Peyer's patch (tissue), 4 donors: ENCODE results near the gene APOL2. TPM values are rescaled to one million over a fixed set of nuclear protein-coding genes. Genes with fewer than 3 reads are reported as not detected.
"Not testable (repeated sequence)": the region's sequence is repeated elsewhere in the genome, so short reads cannot be mapped to it uniquely, and the experiment has no call there.

ENCODE experiments used
- DNase-seq, 3 donors: peaks; one replicate each; pipeline ENCODE4 v3.0.0-alpha.2; 2017 to 2019
- H3K27ac ChIP-seq, 4 donors: fragments of 200-600 bp; sonication (generic); one replicate each; pipeline ENCODE4 v1.5.1; 2016 to 2019
- H3K27me3 ChIP-seq, 2 donors: fragments of 200-600 bp; sonication (generic); one replicate each; pipeline ENCODE4 v1.5.1; 2019
- H3K36me3 ChIP-seq, 3 donors: fragments of 200-600 bp; sonication (generic); one replicate each; pipeline ENCODE4 v1.5.1; 2016 to 2019
- H3K4me1 ChIP-seq, 4 donors: fragments of 200-600 bp; sonication (generic); one replicate each; pipeline ENCODE4 v1.5.1; 2016 to 2019
- H3K4me3 ChIP-seq, 4 donors: fragments of 200-600 bp; sonication (generic); 1 replicate in 3 of 4; 2 replicates in 1 of 4; pipeline ENCODE4 v1.5.1; 2016 to 2019; ENCODE audit warnings: mild to moderate bottlenecking in 1 of 4
- H3K9me3 ChIP-seq, 4 donors: fragments of 200-600 bp; sonication (generic); one replicate each; pipeline ENCODE4 v1.5.1; 2016 to 2019; ENCODE audit warnings: mild to moderate bottlenecking in 1 of 4
- POLR2A ChIP-seq, 2 donors: fragments of 450-650 bp; IDR thresholded peaks; one replicate each; pipeline ENCODE4 v1.5.1; 2017; ENCODE audit warnings: antibody characterized with exemption in 2 of 2, mild to moderate bottlenecking in 2 of 2, moderate library complexity in 2 of 2
- total RNA-seq, 4 donors: library from RNA; depleted of rRNA; stranded (reverse); fragments of >200 nt; gene quantifications; one replicate each; pipeline ENCODE4 v1.1.0, GENCODE V29; 2016
- TF ChIP-seq, protein P1 (sequence below), 6 experiments: fragments of 450-650 bp in 4 of 6; fragments of 200-600 bp in 2 of 6; sonication (generic) in 1 of 6; IDR thresholded peaks; one replicate each; pipeline ENCODE4 v1.5.1; 2017 to 2019; ENCODE audit warnings: antibody characterized with exemption in 6 of 6, mild to moderate bottlenecking in 3 of 6, moderate library complexity in 1 of 6

APOL2 gene
- total RNA-seq, 4 donors from 2014 or later: 48.7 to 55.2 (median 52.3) TPM

- DNase-seq: peak in 1 of 3 donors; percentile 71
- no peak overlapping the region for H3K4me3 ChIP-seq
These were observed 19.6 kb upstream of the APOL2 start for GRCh38 chr22:36258701-36259614.

DNA sequence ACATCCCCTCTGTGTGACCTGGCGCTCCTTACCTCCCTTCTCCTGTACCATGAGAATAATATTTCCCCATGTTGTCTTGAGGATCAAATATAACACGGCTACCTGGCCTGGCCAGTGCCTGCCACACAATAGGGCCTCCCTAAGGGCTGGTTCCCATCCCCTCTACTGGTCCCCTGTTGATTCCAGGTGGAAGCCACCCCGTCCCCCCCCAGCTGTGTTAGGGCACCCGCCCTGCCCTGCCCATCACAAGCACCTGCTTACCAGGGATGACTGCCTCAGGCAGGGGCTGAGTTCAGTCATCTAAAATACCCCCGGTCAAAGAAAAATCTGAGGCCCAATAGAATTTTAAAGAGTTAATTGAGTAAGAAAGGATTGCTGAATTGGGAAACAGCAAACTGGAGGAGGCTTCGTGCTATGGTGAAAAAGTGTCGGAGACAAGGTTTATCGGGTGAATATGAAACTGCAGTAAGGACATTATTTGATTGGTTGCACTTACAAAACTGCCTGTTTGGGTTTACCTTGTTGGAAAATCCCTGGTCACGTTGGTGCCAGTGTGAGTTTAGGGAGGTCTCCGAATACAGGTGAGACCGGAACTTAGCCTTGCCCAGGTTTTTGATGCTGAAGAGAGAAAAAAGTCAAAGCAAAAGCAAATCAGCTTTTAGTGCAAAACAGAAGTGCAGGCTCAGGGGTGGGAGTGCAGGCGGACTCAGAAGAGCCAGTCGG, 18.8 kb upstream of the APOL2 start:
- peak in 1 of 3 donors; percentile 36 for DNase-seq
- TF ChIP-seq, protein P1, sequence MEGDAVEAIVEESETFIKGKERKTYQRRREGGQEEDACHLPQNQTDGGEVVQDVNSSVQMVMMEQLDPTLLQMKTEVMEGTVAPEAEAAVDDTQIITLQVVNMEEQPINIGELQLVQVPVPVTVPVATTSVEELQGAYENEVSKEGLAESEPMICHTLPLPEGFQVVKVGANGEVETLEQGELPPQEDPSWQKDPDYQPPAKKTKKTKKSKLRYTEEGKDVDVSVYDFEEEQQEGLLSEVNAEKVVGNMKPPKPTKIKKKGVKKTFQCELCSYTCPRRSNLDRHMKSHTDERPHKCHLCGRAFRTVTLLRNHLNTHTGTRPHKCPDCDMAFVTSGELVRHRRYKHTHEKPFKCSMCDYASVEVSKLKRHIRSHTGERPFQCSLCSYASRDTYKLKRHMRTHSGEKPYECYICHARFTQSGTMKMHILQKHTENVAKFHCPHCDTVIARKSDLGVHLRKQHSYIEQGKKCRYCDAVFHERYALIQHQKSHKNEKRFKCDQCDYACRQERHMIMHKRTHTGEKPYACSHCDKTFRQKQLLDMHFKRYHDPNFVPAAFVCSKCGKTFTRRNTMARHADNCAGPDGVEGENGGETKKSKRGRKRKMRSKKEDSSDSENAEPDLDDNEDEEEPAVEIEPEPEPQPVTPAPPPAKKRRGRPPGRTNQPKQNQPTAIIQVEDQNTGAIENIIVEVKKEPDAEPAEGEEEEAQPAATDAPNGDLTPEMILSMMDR (IDR thresholded peaks at IDR 0.05): no peak
- no peak for TF ChIP-seq POLR2A (IDR thresholded peaks at IDR 0.05)
- no peaks in the 10 kb centered on the region for H3K9me3 ChIP-seq
- peaks cover 0 to 38% (median 16%) of the 10 kb centered on the region in 4 donors for H3K4me1 ChIP-seq
- H3K27me3 ChIP-seq: no peaks in the 10 kb centered on the region
- no peak overlapping the region for H3K4me3 ChIP-seq
- H3K27ac ChIP-seq: peak overlapping the region; percentile 42 to 64 (median 52)
- H3K36me3 ChIP-seq: peaks cover 0 to 12% (median 0%) of the 10 kb centered on the region in 3 donors

More at GRCh38 chr22:36258701-36259614, 19.6 kb upstream of the APOL2 start:
- no peak for TF ChIP-seq POLR2A (IDR thresholded peaks at IDR 0.05)
- TF ChIP-seq, protein P1 (IDR thresholded peaks at IDR 0.05): no peak
- Histone ChIP-seq H3K36me3 (peaks cover 0 to 14% (median 0%) of the 10 kb centered on the region in 3 donors), H3K27me3 (no peaks in the 10 kb centered on the region), H3K9me3 (no peaks in the 10 kb centered on the region), H3K4me1 (peaks cover 0 to 30% (median 12%) of the 10 kb centered on the region in 4 donors), H3K27ac (peak overlapping the region; percentile 42 to 64 (median 52))

DNA sequence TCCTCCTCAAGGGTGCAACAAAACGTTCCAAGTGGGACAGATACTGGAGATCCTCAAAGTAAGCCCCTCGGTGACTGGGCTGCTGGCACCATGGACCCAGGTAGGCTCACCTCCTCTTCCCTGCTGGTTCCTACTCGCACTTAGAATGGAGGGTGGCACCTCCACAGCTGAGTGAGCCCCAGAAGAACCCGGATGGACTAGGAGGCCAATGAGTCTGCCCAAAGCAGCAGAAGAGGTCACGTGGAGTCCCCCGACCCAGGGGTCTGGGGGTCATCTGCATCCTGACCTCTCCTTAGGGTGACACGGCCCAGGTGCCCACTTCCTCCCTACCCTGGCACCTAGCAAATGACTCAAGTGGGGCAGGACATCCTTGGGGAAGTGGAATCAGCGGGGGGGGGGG, 18.0 kb upstream of the APOL2 start:
- TF ChIP-seq, protein P1 (IDR thresholded peaks at IDR 0.05): no peak
- no peak for TF ChIP-seq POLR2A (IDR thresholded peaks at IDR 0.05)
- H3K27ac ChIP-seq: peak overlapping the region in 2 of 4 donors; percentile 51 to 64
- no peak overlapping the region for H3K4me3 ChIP-seq
- peaks cover 0 to 42% (median 17%) of the 10 kb centered on the region in 4 donors for H3K4me1 ChIP-seq
- H3K27me3 ChIP-seq: no peaks in the 10 kb centered on the region
- no peaks in the 10 kb centered on the region for H3K9me3 ChIP-seq
- peak in 1 of 3 donors; percentile 27 for DNase-seq
- peaks cover 0 to 12% (median 0%) of the 10 kb centered on the region in 3 donors for H3K36me3 ChIP-seq

GRCh38 chr22:36256478-36256877, 17.2 kb upstream of the APOL2 start:
- peak overlapping the region in 1 of 4 donors; percentile 21 for H3K27ac ChIP-seq
- peaks cover 0 to 6% (median 0%) of the 10 kb centered on the region in 3 donors for H3K36me3 ChIP-seq
- DNase-seq: no peak
- no peaks in the 10 kb centered on the region for H3K27me3 ChIP-seq
- no peak for TF ChIP-seq POLR2A (IDR thresholded peaks at IDR 0.05)
- TF ChIP-seq, protein P1 (IDR thresholded peaks at IDR 0.05): no peak
- H3K9me3 ChIP-seq: no peaks in the 10 kb centered on the region
- peaks cover 0 to 45% (median 17%) of the 10 kb centered on the region in 4 donors for H3K4me1 ChIP-seq
- no peak overlapping the region for H3K4me3 ChIP-seq

DNA sequence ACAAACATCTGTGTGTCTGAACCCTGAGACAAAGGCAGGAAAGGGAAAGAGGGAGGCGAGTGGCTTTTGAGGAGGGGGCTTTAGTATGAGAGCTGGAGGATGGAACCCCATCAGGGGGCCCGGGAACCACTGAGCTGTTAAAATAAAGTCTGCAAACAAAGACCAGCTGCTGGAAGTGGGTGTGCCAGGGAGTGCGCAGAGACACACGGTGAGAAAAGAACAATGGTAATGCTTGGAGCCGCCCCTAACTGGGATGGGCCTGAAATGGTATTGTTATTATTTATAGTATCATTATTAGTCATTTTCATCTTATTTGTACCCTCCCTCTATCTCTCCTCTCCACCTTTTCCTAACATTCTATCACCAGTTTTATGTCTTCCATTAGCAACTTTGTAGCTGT, 16.2 kb upstream of the APOL2 start:
- H3K9me3 ChIP-seq, DNase-seq, H3K36me3 ChIP-seq, H3K27me3 ChIP-seq: not testable (repeated sequence)
- H3K4me1 ChIP-seq: peaks cover 0 to 45% (median 17%) of the 10 kb centered on the region in 4 donors
- peak overlapping the region in 2 of 4 donors; percentile 42 to 86 for H3K27ac ChIP-seq
- peak overlapping the region in 1 of 4 donors; percentile 27 for H3K4me3 ChIP-seq
